Stimulated activated CD4-positive, alpha-beta T cell treated with anti-CD3 and anti-CD28 coated beads, Interleukin-12 subunit alpha, Interleukin-12 subunit beta, amount 100 ng/mL, for 48 hours (primary cell): Measurements from ENCODE around the gene AUTS2.
"Not testable (repeated sequence)": the region's sequence is repeated elsewhere in the genome, so short reads cannot be mapped to it uniquely, and the experiment has no call there.

Experiments used
- DNase-seq, 3 donors: peaks; one replicate each; pipeline ENCODE4 v3.0.0-alpha.2; 2020; ENCODE audit warnings: low read depth in 2 of 3, low spot score in 1 of 3

AUTS2 gene

GRCh38 chr7:70218006-70218405 is 619.7 kb downstream of the AUTS2 start:
- DNase-seq = no peak

- no peak for DNase-seq
These were observed 620.8 kb downstream of the AUTS2 start for GRCh38 chr7:70219061-70219460.

DNA sequence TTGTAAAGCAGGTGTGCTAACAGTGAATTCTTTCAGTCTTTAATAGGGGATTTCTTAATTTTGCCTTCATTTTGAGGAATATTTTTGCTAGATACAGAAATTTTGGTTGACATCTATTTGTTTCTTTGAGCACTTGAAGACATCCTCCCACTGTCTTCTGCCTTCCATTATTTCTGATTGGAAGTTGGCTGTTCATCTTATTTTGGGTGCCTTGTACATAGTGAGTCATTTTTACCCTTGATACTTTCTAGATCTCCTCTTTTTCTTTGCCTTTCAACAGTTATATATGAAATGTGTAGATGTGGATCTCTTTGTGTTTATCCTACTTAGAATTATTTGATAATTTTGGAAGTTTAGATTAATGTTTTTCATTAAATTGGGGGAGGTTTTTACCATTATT is 631.0 kb downstream of the AUTS2 start:
- no peak for DNase-seq

- no peak for DNase-seq
These were observed 632.5 kb downstream of the AUTS2 start for GRCh38 chr7:70230761-70231160.

- no peak for DNase-seq
These were observed 635.5 kb downstream of the AUTS2 start for GRCh38 chr7:70233776-70234175.

- no peak for DNase-seq
These were observed 639.0 kb downstream of the AUTS2 start for GRCh38 chr7:70237256-70237655.

DNA sequence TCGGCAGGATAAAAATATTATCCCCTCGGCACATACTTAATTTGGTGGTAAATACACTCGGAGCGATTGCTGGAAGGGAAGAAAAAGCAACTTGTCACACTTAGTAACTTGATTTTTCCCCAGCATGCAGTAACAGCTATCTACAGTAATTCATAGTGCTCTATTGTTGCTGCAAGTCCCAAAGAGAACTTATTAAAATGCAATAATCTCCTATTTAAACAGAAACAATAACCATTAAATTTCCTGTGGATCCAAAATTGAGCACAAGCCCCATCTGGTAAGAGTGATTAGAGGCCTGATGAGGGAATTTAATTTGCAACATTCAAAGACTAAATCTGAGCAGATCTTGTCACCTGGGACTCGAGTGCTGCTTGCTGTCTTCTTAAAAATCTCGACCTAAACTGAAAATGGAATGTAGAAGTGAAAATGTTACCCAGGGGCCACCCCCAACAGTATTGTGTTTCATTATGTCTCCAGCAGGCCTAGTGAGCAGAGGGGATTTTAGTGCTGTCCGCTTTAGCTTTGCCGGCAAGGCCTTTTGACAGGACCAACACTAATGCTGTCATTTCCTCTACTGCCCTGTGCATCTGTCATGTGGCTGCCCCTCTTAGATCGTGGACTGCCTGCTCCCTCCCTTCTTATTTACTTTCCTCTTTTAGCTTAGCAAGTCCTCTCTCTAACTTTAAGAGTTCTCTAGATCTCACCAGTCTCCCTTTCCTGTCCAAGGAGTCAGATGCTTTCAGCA is 639.7 kb downstream of the AUTS2 start:
- DNase-seq = no peak

GRCh38 chr7:70239918-70240317 is 641.6 kb downstream of the AUTS2 start:
- DNase-seq = no peak

DNA sequence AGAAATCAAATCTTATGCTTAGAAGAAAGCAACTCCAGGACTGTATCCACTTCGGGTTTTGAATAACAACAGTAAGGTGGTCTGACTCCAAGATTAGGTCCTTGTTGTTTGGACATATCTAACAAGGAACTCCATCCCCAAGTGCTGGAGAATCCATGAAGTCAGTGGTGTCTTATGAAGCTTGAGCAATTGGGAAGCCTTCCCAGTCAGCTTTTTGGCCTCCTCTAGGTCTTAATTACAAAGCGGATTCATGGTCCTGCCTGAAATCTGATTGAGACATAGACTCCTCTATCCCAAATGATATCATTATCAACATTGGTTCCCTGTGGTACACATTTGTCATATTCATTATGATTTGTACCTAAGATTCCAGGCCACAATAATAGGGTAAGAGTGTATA is 642.6 kb downstream of the AUTS2 start:
- no peak for DNase-seq

DNA sequence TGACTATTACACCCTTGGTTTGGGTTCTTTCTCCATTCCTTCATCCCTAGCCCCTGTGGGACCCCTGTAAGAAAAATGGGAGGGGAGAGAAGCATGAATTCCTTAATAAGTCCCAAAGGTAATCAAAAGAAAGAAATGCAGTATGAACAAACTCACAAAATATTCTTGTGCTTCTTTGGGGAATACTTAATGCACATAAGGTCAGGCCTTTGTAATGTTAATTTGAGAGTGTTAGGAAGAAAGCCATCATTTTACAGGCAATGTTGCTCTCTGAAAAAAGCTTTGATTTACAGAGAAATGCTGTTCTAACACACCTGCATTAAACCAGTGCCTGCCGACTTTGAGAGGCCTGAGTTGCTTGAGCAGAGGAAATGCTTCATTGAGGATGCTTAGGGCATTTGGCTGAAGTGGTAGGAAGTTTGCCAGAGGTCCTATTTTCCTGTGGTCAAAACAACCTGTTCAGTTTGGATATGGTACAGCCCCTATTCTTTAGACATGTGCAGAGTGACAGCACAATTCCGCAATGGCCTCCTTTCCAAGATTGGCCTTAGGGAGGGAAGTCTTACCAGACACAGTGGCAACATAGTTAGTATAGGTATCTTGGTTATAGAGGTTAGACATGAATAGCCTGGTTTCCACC is 643.4 kb downstream of the AUTS2 start:
- no peak for DNase-seq

DNA sequence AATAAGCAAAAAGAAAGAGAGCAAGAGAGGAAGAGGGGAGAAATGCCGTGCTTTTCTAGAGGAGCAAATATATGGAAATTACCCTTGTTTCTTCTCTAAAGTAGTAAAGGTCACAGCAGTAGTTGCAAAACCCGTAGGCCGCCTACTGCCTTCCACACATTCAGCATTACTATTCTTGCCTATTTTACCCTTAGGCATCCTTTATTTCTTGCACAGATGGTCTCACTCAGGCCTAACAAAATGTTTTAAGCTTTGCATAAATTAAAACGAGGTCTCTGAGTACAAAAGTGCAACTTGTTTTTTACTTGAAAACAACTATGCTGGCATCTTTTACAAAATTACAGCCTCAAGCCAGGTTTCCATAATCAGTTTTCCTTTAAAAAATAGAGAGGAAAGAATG is 644.6 kb downstream of the AUTS2 start:
- no peak for DNase-seq

DNA sequence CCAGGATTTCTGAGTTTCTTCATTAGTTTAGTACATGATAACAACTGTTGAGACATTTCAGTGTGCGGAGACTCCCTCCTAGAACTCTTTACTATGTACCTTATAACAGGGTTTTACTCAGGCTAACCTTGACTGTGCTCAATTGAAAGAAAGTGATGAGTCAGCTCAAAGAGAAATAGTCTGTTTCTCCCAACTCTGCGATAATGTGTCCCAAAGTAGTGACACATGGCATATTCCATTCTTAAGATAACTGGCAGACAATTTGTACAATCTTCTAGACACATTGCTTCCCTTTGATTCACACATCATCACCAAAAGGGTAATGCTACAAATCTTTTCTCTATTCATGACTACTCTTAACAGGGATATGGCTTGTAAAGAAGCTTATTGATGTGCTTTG is 645.2 kb downstream of the AUTS2 start:
- no peak for DNase-seq

DNA sequence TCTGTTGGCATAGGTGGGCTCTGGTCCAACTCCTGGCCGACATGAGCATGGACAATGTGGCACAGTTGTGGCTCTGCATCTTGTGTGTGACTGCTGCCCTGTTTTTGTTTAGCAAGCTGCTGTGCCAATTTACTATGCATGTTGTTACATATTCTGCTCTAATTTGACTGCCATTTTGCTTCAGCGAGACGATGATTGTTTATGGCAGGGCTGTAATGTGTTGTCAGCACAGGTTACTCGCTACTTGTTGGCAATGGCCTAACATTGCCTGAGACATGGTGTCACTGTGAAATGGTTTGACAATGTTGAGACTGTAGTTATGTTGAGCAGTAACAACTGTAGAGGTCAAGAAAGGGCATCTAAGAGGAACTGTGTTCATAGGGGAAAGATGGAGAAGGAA is 659.6 kb downstream of the AUTS2 start:
- no peak for DNase-seq

GRCh38 chr7:70259502-70259901 is 661.2 kb downstream of the AUTS2 start:
- no peak for DNase-seq

- no peak for DNase-seq
These were observed 665.4 kb downstream of the AUTS2 start for GRCh38 chr7:70263471-70264255.

DNA sequence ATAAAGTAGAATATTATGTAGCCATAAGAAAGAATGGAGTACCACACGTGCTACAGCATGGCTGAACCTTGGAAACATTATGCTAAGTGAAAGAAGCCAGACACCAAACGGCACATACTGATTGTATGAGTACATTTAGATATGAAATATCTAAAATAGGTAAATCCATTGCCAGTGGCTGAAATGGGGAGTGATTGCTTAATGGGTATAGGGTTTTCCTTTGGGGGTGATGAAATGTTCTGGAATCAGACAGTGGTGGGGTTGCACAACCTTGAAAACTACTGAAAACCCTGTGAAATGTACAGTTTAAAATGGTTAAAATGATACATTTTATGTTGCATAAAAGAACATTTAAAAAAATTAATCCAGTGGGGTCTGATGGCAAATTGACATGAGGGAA is 667.9 kb downstream of the AUTS2 start:
- no peak for DNase-seq

- DNase-seq = no peak
These were observed 669.3 kb downstream of the AUTS2 start for GRCh38 chr7:70267381-70268120.

GRCh38 chr7:70268179-70268578 is 669.9 kb downstream of the AUTS2 start:
- no peak for DNase-seq

- DNase-seq = no peak
These were observed 671.9 kb downstream of the AUTS2 start for GRCh38 chr7:70270149-70270548.

DNA sequence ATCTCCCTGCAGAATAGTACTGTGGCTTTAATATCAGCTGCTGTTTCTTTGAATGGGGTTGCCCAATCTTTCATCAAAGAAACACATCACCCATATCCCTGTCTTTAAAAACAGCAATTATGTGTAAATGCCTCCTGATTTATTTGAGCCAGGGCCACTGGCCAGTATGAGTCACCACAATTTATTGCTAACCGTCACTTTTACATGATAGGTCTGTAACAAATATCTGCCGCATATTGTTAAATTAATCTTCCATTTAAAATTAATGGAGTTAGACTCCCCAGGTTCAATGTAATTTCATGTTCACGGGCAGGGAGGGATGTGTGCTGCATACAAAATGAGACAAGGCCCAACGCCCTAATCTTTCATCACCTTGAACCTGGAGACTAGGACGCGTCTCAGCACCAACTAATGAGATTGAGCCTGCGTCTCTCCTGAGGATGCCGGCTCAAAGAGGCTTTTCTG is 673.4 kb downstream of the AUTS2 start:
- no peak for DNase-seq

DNA sequence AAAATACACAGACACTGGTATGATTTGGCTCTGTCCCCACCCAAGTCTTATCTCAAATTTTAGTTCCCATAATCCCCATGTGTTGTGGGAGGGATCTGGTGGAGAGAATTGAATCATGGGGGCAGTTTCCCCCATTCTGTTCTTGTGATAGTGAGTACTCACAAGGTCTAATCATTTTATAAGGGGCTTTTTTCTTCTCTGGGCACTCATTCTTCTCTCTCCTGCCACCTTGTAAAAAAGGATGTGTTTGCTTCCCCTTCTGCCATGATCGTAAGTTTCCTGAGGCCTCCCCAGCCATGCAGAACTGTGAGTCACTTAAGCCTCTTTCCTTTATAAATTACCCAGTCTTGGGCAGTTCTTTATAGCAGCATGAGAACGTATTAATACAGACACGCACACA is 677.3 kb downstream of the AUTS2 start:
- DNase-seq = not testable (repeated sequence)
